Measurements from ENCODE around the gene IL27RA. TPM values are rescaled to one million over a fixed set of nuclear protein-coding genes. Genes with fewer than 3 reads are reported as not detected.

The IL27RA gene
- total and polyA plus RNA-seq, 7 donors = 1.5 to 3.7 (median 2.8) TPM

GRCh38 chr19:14073925-14074838 lies 42.6 kb downstream of the IL27RA start:
- Histone ChIP-seq H3K27ac (peak overlapping the region; percentile 78), H3K27me3 (ENCODE audit: insufficient read depth in 3 of 3, low read length in 2 of 3) (no peaks in the 10 kb centered on the region), H3K9me3 (no peaks in the 10 kb centered on the region), H3K4me3 (peak overlapping the region; percentile 83), H3K36me3 (ENCODE audit: insufficient read depth in 1 of 2, low read depth in 1 of 2) (no peaks in the 10 kb centered on the region), H3K4me1 (peaks cover 20% of the 10 kb centered on the region)
- DNase-seq (no peak), ATAC-seq (peak in 2 of 4 donors; percentile 4 to 11)
- no peak for TF ChIP-seq CTCF (IDR thresholded peaks at IDR 0.05)
- WGBS, 3 donors = 12 to 16% (median 15%) methylated on average over 41 to 44 of the region's 44 CpGs
- intact Hi-C loops (cut with DNase I) = loop anchor here (1.0 to 10.0 kb wide), 5 partner anchors 61 to 299 kb away; partner anchors contain the start of genes C19orf53 (in 2 of the 2) and RFX1 (in 1 of the 2)

DNA sequence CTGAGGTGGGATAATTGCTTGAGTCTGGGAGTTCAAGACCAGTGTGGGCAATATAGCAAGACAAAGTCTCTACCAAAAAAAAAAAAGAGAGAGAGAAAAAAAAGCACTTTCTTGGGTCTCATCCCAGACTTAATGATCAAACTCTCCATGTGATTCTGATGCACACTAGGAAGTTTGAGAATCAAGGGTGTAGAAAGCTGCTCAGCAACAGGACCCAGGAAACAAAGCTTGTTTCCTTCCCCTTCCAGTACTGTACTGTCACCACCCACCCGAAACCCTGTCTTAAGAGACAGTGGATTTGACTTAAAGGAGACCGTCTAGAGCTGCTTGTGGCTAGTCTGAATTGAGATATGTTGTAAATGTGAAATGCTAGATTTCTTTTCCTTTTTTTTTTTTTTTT lies 46.8 kb downstream of the IL27RA start:
- H3K4me1 ChIP-seq = peaks cover 28% of the 10 kb centered on the region
- 71 to 78% (median 76%) methylated on average over 2 of the region's 2 CpGs for WGBS, 3 donors
- H3K36me3 ChIP-seq (ENCODE audit: insufficient read depth in 1 of 2, low read depth in 1 of 2) = no peaks in the 10 kb centered on the region
- no peaks in the 10 kb centered on the region for H3K27me3 ChIP-seq (ENCODE audit: insufficient read depth in 3 of 3, low read length in 2 of 3)
- intact Hi-C loops (cut with DNase I) = loop anchor here (10.0 kb wide), 1 partner anchor 304 kb away; the partner anchor contains the start of gene C19orf53 (in 2 of the 2)
- DNase-seq (no peak), ATAC-seq (no peak)
- H3K27ac ChIP-seq = no peak overlapping the region
- H3K9me3 ChIP-seq = no peaks in the 10 kb centered on the region
- no peak overlapping the region for H3K4me3 ChIP-seq
- no peak for TF ChIP-seq CTCF (IDR thresholded peaks at IDR 0.05)

GRCh38 chr19:14080887-14081796 lies 49.6 kb downstream of the IL27RA start:
- intact Hi-C loops (cut with DNase I) = loop anchor here in 1 of 2 donors (5.0 kb wide), 1 partner anchor 36 kb away; the partner anchor contains the start of gene PRKACA
- DNase-seq (peak; percentile 99 to 100), ATAC-seq (peak; percentile 93 to 96 (median 94))

More at GRCh38 chr19:14080887-14081796, 49.6 kb downstream of the IL27RA start:
- peak overlapping the region; percentile 92 for H3K27ac ChIP-seq
- H3K9me3 ChIP-seq = no peaks in the 10 kb centered on the region
- peak overlapping the region; percentile 86 for H3K4me3 ChIP-seq
- TF ChIP-seq CTCF (IDR thresholded peaks at IDR 0.05) = no peak
- 0 to 1% (median 0%) methylated on average over 50 of the region's 50 CpGs for WGBS, 3 donors
- H3K36me3 ChIP-seq (ENCODE audit: insufficient read depth in 1 of 2, low read depth in 1 of 2) = no peaks in the 10 kb centered on the region
- peaks cover 13% of the 10 kb centered on the region for H3K4me1 ChIP-seq
- H3K27me3 ChIP-seq (ENCODE audit: insufficient read depth in 3 of 3, low read length in 2 of 3) = no peaks in the 10 kb centered on the region

Data from psoas muscle (tissue), 8 donors.